Measurements from ENCODE around the gene KDM4B.

The KDM4B gene

GRCh38 chr19:5141850-5142724, 173.2 kb downstream of the KDM4B start:
- H3K4me3 ChIP-seq (replicated peaks; ENCODE audit: low read depth, low read length), result no peak overlapping the region
- no peak for TF ChIP-seq CTCF (IDR thresholded peaks at IDR 0.05; ENCODE audit: low read length, missing control alignments)
- no peak for DNase-seq (ENCODE audit: low read depth)

GRCh38 chr19:5142725-5143097, 173.8 kb downstream of the KDM4B start:
- TF ChIP-seq CTCF (IDR thresholded peaks at IDR 0.05; ENCODE audit: low read length, missing control alignments), result no peak
- DNase-seq (ENCODE audit: low read depth), result no peak

GRCh38 chr19:5143471-5144411, 174.8 kb downstream of the KDM4B start:
- H3K4me3 ChIP-seq (replicated peaks; ENCODE audit: low read depth, low read length), result no peak overlapping the region
- no peak for TF ChIP-seq CTCF (IDR thresholded peaks at IDR 0.05; ENCODE audit: low read length, missing control alignments)

More at GRCh38 chr19:5142725-5143097, 173.8 kb downstream of the KDM4B start:
- H3K4me3 ChIP-seq (replicated peaks; ENCODE audit: low read depth, low read length), result no peak overlapping the region

GRCh38 chr19:5144545-5145179, 175.7 kb downstream of the KDM4B start:
- H3K4me3 ChIP-seq (replicated peaks; ENCODE audit: low read depth, low read length), result no peak overlapping the region
- DNase-seq (ENCODE audit: low read depth), result no peak
- no peak for TF ChIP-seq CTCF (IDR thresholded peaks at IDR 0.05; ENCODE audit: low read length, missing control alignments)

More at GRCh38 chr19:5143471-5144411, 174.8 kb downstream of the KDM4B start:
- DNase-seq (ENCODE audit: low read depth), result no peak

- no peak for DNase-seq (ENCODE audit: low read depth)
- TF ChIP-seq CTCF (IDR thresholded peaks at IDR 0.05; ENCODE audit: low read length, missing control alignments), result no peak
- no peak overlapping the region for H3K4me3 ChIP-seq (replicated peaks; ENCODE audit: low read depth, low read length)
Observed at GRCh38 chr19:5145521-5146511, 176.9 kb downstream of the KDM4B start.

Data from fibroblast of pulmonary artery (primary cell).